GM12801 (cell line): Measurements from ENCODE around the gene YOD1.

Experiments used
- CTCF ChIP-seq: IDR thresholded peaks from one replicate; pipeline ENCODE4 v1.5.1; 2011; ENCODE audit warnings: control low read depth; ENCODE audit not compliant: insufficient read length; ENCODE audit errors: extremely low read depth

YOD1 gene

GRCh38 chr1:207051191-207051943, at the start of gene YOD1:
YOD1 (minus strand) TSS chr1:207051208; CDS start chr1:207051030, 178 bp downstream.
- TF ChIP-seq CTCF, result no peak

DNA sequence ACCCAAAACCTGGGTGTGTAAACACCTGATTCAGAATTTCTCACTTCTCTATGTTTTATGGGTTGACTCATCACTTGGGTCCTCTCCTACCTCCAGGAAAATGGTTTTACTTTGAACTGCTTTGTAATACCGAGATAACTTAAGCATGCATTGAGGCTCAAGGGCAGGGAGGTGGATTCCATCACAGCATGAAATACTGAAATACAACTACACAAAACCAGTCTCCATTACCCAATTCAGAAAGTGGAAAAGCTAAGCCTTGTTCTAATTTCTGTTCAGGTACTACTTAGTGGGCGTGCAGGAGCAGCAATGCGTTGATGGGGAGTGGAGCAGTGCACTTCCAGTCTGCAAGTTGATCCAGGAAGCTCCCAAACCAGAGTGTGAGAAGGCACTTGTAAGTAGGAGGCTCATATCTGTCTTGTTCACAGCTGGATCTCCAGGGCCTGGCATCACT, 46.9 kb upstream of the YOD1 start:
- TF ChIP-seq CTCF, result no peak

GRCh38 chr1:207093944-207094343, 42.9 kb upstream of the YOD1 start:
- TF ChIP-seq CTCF, result no peak

DNA sequence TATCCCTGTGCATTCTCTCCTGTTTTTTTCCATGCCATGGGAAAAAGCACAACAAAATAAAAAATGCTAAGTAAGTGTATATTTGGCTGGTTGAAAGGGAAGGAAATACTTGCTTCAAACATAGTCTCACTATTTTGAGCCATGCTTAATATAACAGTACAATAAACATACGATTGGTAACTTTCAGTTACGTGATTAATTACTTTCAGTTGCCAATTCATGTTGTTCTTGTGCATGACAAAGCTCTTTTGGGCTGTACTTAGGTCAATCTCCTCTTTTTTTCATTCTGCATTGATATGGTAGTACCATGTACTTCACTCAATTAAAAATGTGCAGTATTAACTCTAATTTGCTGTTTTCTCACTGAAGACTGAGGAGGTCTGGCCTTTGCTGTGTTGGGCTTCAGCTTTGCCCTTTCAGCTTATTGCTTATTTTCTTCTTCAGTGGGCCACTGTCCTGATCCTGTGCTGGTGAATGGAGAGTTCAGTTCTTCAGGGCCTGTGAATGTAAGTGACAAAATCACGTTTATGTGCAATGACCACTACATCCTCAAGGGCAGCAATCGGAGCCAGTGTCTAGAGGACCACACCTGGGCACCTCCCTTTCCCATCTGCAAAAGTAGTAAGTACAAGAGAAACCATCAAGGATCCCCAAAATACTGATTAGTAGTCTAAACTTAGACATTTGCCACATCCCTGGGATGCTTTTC, 40.3 kb upstream of the YOD1 start:
- no peak for TF ChIP-seq CTCF

GRCh38 chr1:207089627-207090355, 38.8 kb upstream of the YOD1 start:
- no peak for TF ChIP-seq CTCF

DNA sequence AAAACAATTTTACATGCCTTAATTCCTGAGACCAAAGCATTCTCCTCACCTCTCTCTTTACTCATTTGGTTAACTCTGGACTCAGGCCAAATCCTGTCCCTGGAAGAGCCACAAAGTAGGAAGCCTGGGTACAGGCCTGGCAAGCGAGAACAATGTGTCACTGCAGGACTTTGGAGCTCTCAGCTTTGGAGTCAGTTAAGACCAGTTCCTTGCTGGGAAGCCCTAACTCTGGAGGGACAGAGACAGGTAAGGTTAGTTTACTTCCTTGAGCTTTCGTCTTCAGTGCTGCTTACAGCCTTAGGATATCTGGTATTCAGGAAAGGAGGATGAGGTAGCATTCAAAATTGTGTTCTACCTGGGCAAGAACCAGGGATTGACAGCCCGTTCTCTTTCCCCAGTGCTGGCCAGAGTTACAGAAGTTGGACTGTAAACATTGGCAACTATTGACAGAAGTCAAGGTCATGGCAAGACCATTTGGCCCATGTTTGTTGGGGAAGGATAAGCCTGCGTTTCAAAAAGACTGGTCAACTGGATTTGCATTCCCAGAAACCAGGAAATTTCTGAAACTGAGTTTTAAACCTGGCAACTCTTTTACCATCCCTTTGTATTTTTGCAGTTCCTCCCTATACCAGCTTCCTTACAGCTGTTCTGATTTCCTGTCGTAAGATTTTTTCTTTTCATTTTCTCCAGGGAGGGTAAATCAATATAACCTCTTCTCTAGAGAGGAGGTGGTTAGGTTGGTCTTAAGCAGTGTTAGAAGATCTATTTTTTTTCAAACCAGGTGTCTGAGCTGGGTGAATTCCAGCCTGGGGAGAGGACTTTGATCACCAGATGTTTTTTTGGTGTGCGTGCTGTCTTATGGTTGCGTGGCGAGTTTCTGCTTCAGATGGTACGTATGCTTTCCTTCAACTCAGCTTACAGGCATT, 38.0 kb upstream of the YOD1 start, which contains the start of gene C4BPB:
C4BPB (plus strand) TSS at position 160 of the 926 bp plus-strand sequence; CDS start at position 832, 672 bp downstream.
- no peak for TF ChIP-seq CTCF
